ENCODE measurements around the gene BHLHE40.

DNA sequence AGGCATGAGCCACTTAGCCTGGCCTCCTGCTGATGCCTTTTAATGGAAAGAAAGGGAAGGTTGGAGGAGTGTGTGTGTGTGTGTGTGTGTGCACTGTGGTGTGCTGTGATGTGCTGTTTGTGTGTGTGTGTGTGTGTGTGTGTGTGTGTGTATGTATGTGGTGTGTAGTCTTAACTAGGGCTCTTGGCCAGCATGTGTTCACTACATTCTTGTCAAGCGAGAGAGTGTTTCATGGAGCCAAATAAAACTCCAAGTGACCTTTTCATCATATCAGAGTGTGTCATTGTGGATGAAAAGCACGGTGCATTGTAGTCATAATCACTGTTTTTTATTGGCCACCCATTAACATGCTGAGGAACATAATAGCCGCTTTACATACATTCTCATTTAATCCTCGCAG, 30.8 kb upstream of the BHLHE40 start:
- TF ChIP-seq CTCF (IDR thresholded peaks at IDR 0.05) = no peak
- TF ChIP-seq POLR2AphosphoS5 (IDR thresholded peaks at IDR 0.05) = no peak
- no peak for TF ChIP-seq POLR2A (IDR thresholded peaks at IDR 0.05)
